Spleen (tissue), 11 donors: Measurements from ENCODE around the gene NPIPB2. TPM values are rescaled to one million over a fixed set of nuclear protein-coding genes. Genes with fewer than 3 reads are reported as not detected.
"Not testable (repeated sequence)": the region's sequence is repeated elsewhere in the genome, so short reads cannot be mapped to it uniquely, and the experiment has no call there.

Experiments used
- DNase-seq: peaks from one replicate; pipeline ENCODE4 v3.0.0-alpha.2; 2020
- H3K27ac ChIP-seq, 8 donors: fragments of 200-600 bp; sonication (generic) in 7 of 8; 1 replicate in 4 of 8; 2 replicates in 4 of 8; pipeline versions ENCODE4 v1.5.0 to v1.8.0; 2016 to 2021; ENCODE audit warnings: inconsistent platforms in 4 of 8, mild to moderate bottlenecking in 4 of 8, moderate library complexity in 1 of 8
- H3K27me3 ChIP-seq, 7 donors: fragments of 200-600 bp; sonication (generic) in 6 of 7; replicated peaks in 1 of 7; 1 replicate in 4 of 7; 2 replicates in 3 of 7; pipeline versions ENCODE4 v1.5.0 to v1.8.0; 2016 to 2021; ENCODE audit warnings: inconsistent platforms in 3 of 7, mild to moderate bottlenecking in 1 of 7
- H3K36me3 ChIP-seq, 6 donors: fragments of 200-600 bp; sonication (generic) in 5 of 6; 1 replicate in 4 of 6; 2 replicates in 2 of 6; pipeline versions ENCODE4 v1.5.0 to v1.8.0; 2016 to 2021; ENCODE audit warnings: inconsistent platforms in 2 of 6
- H3K4me1 ChIP-seq, 6 donors: fragments of 200-600 bp; sonication (generic) in 5 of 6; 1 replicate in 3 of 6; 2 replicates in 3 of 6; pipeline versions ENCODE4 v1.5.0 to v1.8.0; 2016 to 2021; ENCODE audit warnings: inconsistent platforms in 3 of 6
- H3K4me3 ChIP-seq, 8 donors: fragments of 200-600 bp; sonication (generic) in 7 of 8; 1 replicate in 4 of 8; 2 replicates in 4 of 8; pipeline versions ENCODE4 v1.5.0 to v1.8.0; 2016 to 2021; ENCODE audit warnings: inconsistent platforms in 4 of 8, mild to moderate bottlenecking in 4 of 8, moderate library complexity in 2 of 8
- H3K9me3 ChIP-seq, 8 donors: fragments of 200-600 bp; sonication (generic) in 7 of 8; 1 replicate in 4 of 8; 2 replicates in 4 of 8; pipeline versions ENCODE4 v1.5.0 to v1.8.0; 2016 to 2021; ENCODE audit warnings: inconsistent platforms in 4 of 8
- CTCF ChIP-seq, 11 experiments: fragments of 200-600 bp in 7 of 11; fragments of 450-650 bp in 4 of 11; sonication (generic) in 4 of 11; IDR thresholded peaks in 8 of 11; conservative IDR thresholded peaks in 3 of 11; 1 replicate in 7 of 11; 2 replicates in 4 of 11; pipeline versions ENCODE4 v1.4.0 to v1.8.0; 2016 to 2021; ENCODE audit warnings: antibody characterized with exemption in 11 of 11, inconsistent platforms in 4 of 11, mild to moderate bottlenecking in 1 of 11
- POLR2A ChIP-seq, 3 donors: fragments of 450-650 bp; IDR thresholded peaks; one replicate each; pipeline ENCODE4 v1.5.1; 2017; ENCODE audit warnings: antibody characterized with exemption in 3 of 3, mild to moderate bottlenecking in 1 of 3
- POLR2AphosphoS5 ChIP-seq, 3 donors: sonication (generic); formaldehyde crosslinking; IDR thresholded peaks; one replicate each; pipeline ENCODE4 v1.5.1; 2017; ENCODE audit warnings: antibody characterized with exemption in 3 of 3
- WGBS, 5 donors: extraction: QIAGEN DNeasy Blood & Tissue Kit in 3 of 5; methylation state at CpG; one replicate each; pipeline versions ENCODE4 v1.1.5 to v1.1.7; 2013 to 2018; 5-methylcytosine and 5-hydroxymethylcytosine counted together
- intact Hi-C: fragments of 100-400 bp; cut with DNase I; formaldehyde crosslinking; loops from one replicate; pipeline ENCODE4 v1.15.0; 2023; ENCODE audit warnings: low total_unique reads
- polyA plus RNA-seq, 3 donors: library from polyadenylated mRNA; stranded (reverse); fragments of 200-250 nt; gene quantifications; one replicate each; pipeline ENCODE4 v1.2.1, GENCODE V29; 2013
- total RNA-seq, 7 donors: library from RNA; depleted of rRNA in 3 of 7; stranded (reverse); fragments of >200 nt in 3 of 7; fragmentation: NEBNext Ultra II Directional in 4 of 7; extraction: Animal tissue kit (Norgen Biotek cat#: 25700) in 4 of 7; gene quantifications; one replicate each; pipeline versions ENCODE4 v1.1.0 to v1.2.1, GENCODE V29; 2016 to 2021
- donor health status: healthy with polysubstance abuse.
- donor health status: DM: no; HTN: no; CAD: no; lungs with moderate emphysema.
- donor health status: DM: no; HTN: no; CAD: no.
- donor health status: Bipolar disorder and iron deficiency.
- donor health status: healthy.
- donor health status: DM: no; HTN: no; CAD: no.
- donor health status: DM: yes; HTN: yes; CAD: no.

NPIPB2 gene
- total and polyA plus RNA-seq, 10 donors = 4.0 to 23.7 (median 10.9) TPM

- no peaks in the 10 kb centered on the region for H3K27me3 ChIP-seq
- intact Hi-C loops = no loop called here
Observed at GRCh38 chr16:11946433-11946832, 4.6 kb upstream of the NPIPB2 start.

GRCh38 chr16:11927350-11927749, 14.5 kb downstream of the NPIPB2 start:
- H3K9me3 ChIP-seq, intact Hi-C loops, H3K27me3 ChIP-seq, H3K4me3 ChIP-seq, H3K4me1 ChIP-seq, DNase-seq, H3K27ac ChIP-seq, H3K36me3 ChIP-seq: not testable (repeated sequence)
- WGBS, 5 donors = 86 to 89% (median 87%) methylated on average over 12 to 13 of the region's 13 CpGs

More at GRCh38 chr16:11946433-11946832, 4.6 kb upstream of the NPIPB2 start:
- Histone ChIP-seq H3K36me3 (no peaks in the 10 kb centered on the region), H3K27ac (no peak overlapping the region), H3K4me1 (peaks cover 0 to 12% (median 0%) of the 10 kb centered on the region in 6 donors), H3K4me3 (no peak overlapping the region), H3K9me3 (no peaks in the 10 kb centered on the region)
- TF ChIP-seq POLR2A (IDR thresholded peaks at IDR 0.05) (no peak), POLR2AphosphoS5 (IDR thresholded peaks at IDR 0.05) (no peak), CTCF (IDR thresholded peaks at IDR 0.05 in 8 of 11, conservative IDR thresholded peaks at IDR 0.05 in 3 of 11) (no peak)
- WGBS, 5 donors = 83 to 94% (median 88%) methylated on average over 3 of the region's 3 CpGs
- DNase-seq = no peak

GRCh38 chr16:11924046-11924445, 17.8 kb downstream of the NPIPB2 start:
- H3K4me1 ChIP-seq, H3K27ac ChIP-seq, H3K9me3 ChIP-seq, H3K4me3 ChIP-seq, intact Hi-C loops, H3K36me3 ChIP-seq, DNase-seq, H3K27me3 ChIP-seq: not testable (repeated sequence)
- WGBS, 5 donors = 89 to 95% (median 92%) methylated on average over 10 of the region's 10 CpGs

GRCh38 chr16:11916524-11917285, 25.1 kb downstream of the NPIPB2 start:
- peaks cover 16 to 38% (median 34%) of the 10 kb centered on the region in 6 donors for H3K4me1 ChIP-seq
- no peaks in the 10 kb centered on the region for H3K36me3 ChIP-seq
- intact Hi-C loops = no loop called here
- peaks cover 0 to 5% (median 0%) of the 10 kb centered on the region in 7 donors for H3K27me3 ChIP-seq
- WGBS, 5 donors = 69 to 83% (median 78%) methylated on average over 13 of the region's 13 CpGs
- H3K4me3 ChIP-seq = peak overlapping the region; percentile 23 to 99 (median 86)
- H3K9me3 ChIP-seq = no peaks in the 10 kb centered on the region
- TF ChIP-seq POLR2A (IDR thresholded peaks at IDR 0.05) (no peak), CTCF (IDR thresholded peaks at IDR 0.05 in 8 of 11, conservative IDR thresholded peaks at IDR 0.05 in 3 of 11) (no peak), POLR2AphosphoS5 (IDR thresholded peaks at IDR 0.05) (no peak)
- DNase-seq = no peak
- peak overlapping the region; percentile 67 to 99 (median 92) for H3K27ac ChIP-seq

GRCh38 chr16:11915644-11916523, 26.0 kb downstream of the NPIPB2 start, which contains the start of gene GSPT1:
GSPT1 (minus strand) TSS chr16:11915956; CDS start chr16:11915720, 236 bp downstream.
- Histone ChIP-seq H3K36me3 (no peaks in the 10 kb centered on the region), H3K4me1 (peaks cover 16 to 46% (median 41%) of the 10 kb centered on the region in 6 donors), H3K27me3 (peaks cover 0 to 5% (median 0%) of the 10 kb centered on the region in 7 donors), H3K9me3 (no peaks in the 10 kb centered on the region), H3K4me3 (peak within 1 kb of the TSS; percentile 75 to 99 (median 90)), H3K27ac (peak within 1 kb of the TSS; percentile 85 to 99 (median 92))
- TF ChIP-seq POLR2AphosphoS5 (IDR thresholded peaks at IDR 0.05) (peak; percentile 92 to 96 (median 95)), CTCF (IDR thresholded peaks at IDR 0.05 in 8 of 11, conservative IDR thresholded peaks at IDR 0.05 in 3 of 11) (peak in 8 of 11 experiments; percentile 9 to 72 (median 48)), POLR2A (IDR thresholded peaks at IDR 0.05) (peak in 2 of 3 donors; percentile 56 to 84)
- peak; percentile 100 for DNase-seq
- 2 to 4% (median 2%) methylated on average over 22 to 84 of the region's 84 CpGs for WGBS, 5 donors
- intact Hi-C loops = no loop called here
